Measurements from ENCODE around the gene STEAP3. TPM values are rescaled to one million over a fixed set of nuclear protein-coding genes. Genes with fewer than 3 reads are reported as not detected.

The STEAP3 gene
- total RNA-seq, 1 donor from 2014 or later: 2.1 TPM

DNA sequence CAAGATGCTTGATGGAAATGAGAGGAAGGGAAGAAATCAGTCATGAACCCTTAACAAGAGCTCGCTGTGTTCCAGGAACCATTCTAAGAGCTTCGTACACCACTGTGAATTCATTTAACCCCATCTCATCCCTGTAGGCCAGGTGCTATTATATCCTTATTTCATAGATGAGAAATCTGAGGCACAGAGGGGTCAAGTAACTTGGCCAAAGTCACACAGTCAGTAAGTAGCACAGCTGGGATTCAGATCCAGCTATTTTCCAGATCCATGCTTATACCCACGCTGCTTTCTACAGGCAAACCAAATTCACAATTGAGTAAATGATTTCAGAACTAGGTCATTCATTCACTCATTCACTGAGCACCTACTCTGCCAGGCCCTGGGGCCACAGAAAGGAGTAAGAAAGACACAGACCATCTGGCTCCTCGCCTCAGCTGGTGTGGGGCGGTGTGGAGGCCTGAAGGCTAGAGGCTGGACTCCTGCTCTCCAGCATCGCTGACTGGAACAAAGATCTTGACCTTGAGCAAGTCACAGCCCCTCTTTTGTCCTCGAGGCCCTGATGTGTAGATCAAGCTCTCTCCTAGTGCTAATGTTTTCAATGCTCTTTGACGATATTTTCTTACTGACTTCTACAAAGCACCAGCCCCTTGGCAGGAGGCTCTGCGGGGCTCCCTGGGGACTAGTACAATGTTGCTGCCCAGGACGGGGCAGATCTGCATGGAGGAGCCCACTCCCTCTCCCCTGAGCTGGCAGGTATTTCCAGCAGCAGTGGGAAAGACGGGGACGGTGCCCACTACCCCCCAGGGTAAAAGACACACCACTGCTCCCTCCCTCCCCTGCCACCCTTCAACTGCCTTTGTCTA lies 26.5 kb downstream of the STEAP3 start:
- H3K4me1 Mint-ChIP-seq (ENCODE audit: low read depth, unreplicated experiment): peaks cover 5% of the 10 kb centered on the region
- peaks cover 7% of the 10 kb centered on the region for H3K36me3 Mint-ChIP-seq (ENCODE audit: unreplicated experiment)
- no peak for DNase-seq
- TF ChIP-seq, protein P1, sequence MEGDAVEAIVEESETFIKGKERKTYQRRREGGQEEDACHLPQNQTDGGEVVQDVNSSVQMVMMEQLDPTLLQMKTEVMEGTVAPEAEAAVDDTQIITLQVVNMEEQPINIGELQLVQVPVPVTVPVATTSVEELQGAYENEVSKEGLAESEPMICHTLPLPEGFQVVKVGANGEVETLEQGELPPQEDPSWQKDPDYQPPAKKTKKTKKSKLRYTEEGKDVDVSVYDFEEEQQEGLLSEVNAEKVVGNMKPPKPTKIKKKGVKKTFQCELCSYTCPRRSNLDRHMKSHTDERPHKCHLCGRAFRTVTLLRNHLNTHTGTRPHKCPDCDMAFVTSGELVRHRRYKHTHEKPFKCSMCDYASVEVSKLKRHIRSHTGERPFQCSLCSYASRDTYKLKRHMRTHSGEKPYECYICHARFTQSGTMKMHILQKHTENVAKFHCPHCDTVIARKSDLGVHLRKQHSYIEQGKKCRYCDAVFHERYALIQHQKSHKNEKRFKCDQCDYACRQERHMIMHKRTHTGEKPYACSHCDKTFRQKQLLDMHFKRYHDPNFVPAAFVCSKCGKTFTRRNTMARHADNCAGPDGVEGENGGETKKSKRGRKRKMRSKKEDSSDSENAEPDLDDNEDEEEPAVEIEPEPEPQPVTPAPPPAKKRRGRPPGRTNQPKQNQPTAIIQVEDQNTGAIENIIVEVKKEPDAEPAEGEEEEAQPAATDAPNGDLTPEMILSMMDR (IDR thresholded peaks at IDR 0.05; ENCODE audit: partially characterized antibody, unreplicated experiment): no peak
- no peak overlapping the region for H3K4me3 Mint-ChIP-seq (ENCODE audit: unreplicated experiment)
- H3K27ac Mint-ChIP-seq (ENCODE audit: unreplicated experiment): no peak overlapping the region
- H3K27me3 Mint-ChIP-seq (ENCODE audit: unreplicated experiment): peaks cover 6% of the 10 kb centered on the region
- H3K9me3 Mint-ChIP-seq (ENCODE audit: unreplicated experiment): peaks cover 8% of the 10 kb centered on the region

DNA sequence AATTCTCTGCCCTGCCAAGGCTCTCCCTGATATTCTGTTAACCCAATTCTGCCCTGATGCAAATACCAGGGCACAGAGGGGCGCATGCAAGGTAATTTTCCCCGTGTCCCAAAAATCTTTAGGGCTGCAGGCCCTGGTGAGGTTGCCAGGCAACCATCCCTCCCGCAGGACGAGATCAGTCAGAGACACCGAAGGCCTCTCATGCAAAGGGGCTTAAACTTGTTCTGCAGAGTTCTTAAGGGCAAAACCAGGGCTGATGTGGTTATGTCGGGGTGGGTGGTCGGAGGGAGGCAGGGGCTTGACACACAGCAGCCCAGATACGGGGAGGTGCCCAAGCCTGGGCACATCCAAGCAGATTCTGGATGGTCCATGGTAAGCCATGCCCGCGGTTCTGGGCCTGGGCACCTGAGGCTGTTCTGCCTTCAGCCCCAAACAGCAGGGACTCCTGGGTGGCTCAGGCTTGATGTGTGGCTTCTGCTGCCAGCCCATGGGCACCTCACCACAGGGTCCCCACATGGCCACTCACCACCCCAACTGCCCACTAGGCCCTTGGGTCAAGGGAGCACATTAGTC lies 27.2 kb downstream of the STEAP3 start:
- DNase-seq: no peak

DNA sequence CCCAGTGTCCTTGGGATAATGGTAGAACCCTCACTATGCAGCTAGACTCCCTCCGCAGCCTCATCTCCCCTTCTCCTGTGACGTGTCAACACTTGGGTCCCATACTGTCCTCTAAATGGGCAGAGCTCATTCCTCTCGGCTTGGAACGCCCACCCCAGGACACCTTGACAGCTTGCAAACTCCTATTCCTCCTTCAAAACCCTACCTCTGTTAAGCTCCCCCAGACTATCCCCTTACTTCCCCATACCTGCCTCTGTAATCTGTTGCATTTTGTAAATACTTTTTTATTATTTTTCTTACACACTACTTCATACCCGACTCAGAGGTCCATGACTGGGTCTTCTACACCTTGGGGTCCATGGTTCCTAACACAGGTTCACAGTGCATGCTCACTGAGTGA lies 28.0 kb downstream of the STEAP3 start:
- Mint-ChIP-seq H3K27ac (ENCODE audit: unreplicated experiment) (no peak overlapping the region), H3K27me3 (ENCODE audit: unreplicated experiment) (peaks cover 4% of the 10 kb centered on the region), H3K4me3 (ENCODE audit: unreplicated experiment) (no peak overlapping the region), H3K36me3 (ENCODE audit: unreplicated experiment) (no peaks in the 10 kb centered on the region), H3K4me1 (ENCODE audit: low read depth, unreplicated experiment) (peaks cover 13% of the 10 kb centered on the region), H3K9me3 (ENCODE audit: unreplicated experiment) (peaks cover 4% of the 10 kb centered on the region)
- no peak for DNase-seq
- TF ChIP-seq, protein P1 (IDR thresholded peaks at IDR 0.05; ENCODE audit: partially characterized antibody, unreplicated experiment): no peak

More for the DNA sequence above, 27.2 kb downstream of the STEAP3 start:
- Mint-ChIP-seq H3K27me3 (ENCODE audit: unreplicated experiment) (peaks cover 6% of the 10 kb centered on the region), H3K9me3 (ENCODE audit: unreplicated experiment) (peaks cover 7% of the 10 kb centered on the region), H3K36me3 (ENCODE audit: unreplicated experiment) (peaks cover 5% of the 10 kb centered on the region), H3K27ac (ENCODE audit: unreplicated experiment) (no peak overlapping the region), H3K4me3 (ENCODE audit: unreplicated experiment) (no peak overlapping the region), H3K4me1 (ENCODE audit: low read depth, unreplicated experiment) (peaks cover 5% of the 10 kb centered on the region)
- TF ChIP-seq, protein P1 (IDR thresholded peaks at IDR 0.05; ENCODE audit: partially characterized antibody, unreplicated experiment): no peak

DNA sequence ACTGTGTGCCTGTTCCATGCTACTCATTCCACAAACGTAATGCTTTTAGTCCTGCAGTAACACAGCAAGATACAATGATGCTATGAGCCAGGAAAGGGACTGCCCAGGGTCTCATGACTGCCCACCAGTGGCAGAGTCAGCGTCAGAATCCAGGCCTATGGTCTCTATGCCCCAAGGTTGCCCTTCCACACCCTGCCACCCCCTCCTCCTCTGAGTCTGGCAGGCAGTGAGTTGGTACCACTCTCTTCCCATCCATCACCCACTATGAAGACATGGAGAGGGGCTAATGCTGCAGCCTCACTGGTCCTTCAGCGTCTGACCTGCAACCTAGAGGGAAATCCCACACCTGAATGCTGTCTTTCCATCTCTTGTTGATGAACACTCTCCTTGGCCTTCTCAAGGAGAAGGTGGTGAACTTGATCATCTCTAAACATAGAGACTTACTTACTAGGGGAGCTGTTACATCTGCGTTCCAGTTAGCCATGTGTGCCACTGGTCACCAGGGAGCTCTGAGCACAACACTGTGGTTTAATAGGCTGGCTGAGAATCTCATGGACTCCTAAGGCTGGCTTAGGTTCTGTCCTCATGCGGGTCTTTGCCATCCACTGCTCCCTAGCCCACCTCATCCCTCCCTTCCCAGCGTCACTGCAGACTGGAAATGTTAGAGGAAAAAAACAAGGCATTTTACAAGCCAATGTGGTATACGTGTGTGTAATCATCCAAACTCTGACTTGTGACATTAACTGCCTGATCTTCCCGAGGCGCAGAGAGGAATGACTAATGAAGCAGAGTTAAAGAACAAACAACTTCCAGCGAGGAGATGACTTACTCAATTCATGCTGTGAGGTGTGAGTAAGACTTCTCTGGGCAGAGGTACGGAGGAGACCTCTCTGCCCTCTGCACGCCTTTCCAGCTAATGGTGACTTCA lies 28.8 kb downstream of the STEAP3 start:
- Mint-ChIP-seq H3K36me3 (ENCODE audit: unreplicated experiment) (no peaks in the 10 kb centered on the region), H3K4me3 (ENCODE audit: unreplicated experiment) (no peak overlapping the region), H3K4me1 (ENCODE audit: low read depth, unreplicated experiment) (peaks cover 14% of the 10 kb centered on the region), H3K27me3 (ENCODE audit: unreplicated experiment) (peaks cover 4% of the 10 kb centered on the region), H3K9me3 (ENCODE audit: unreplicated experiment) (peaks cover 4% of the 10 kb centered on the region), H3K27ac (ENCODE audit: unreplicated experiment) (peak overlapping the region; percentile 1)
- TF ChIP-seq, protein P1 (IDR thresholded peaks at IDR 0.05; ENCODE audit: partially characterized antibody, unreplicated experiment): no peak
- no peak for DNase-seq
